GM10266 (cell line): ENCODE measurements around the gene MYO1H.

Experiments used
- DNase-seq: peaks from one replicate; pipeline ENCODE4 v3.0.0; 2012; ENCODE audit errors: extremely low spot score
- CTCF ChIP-seq: IDR thresholded peaks from 2 replicates; pipeline ENCODE4 v1.5.1; 2012; ENCODE audit warnings: mild to moderate bottlenecking, low read depth; ENCODE audit not compliant: control insufficient read depth, insufficient read depth; ENCODE audit errors: missing control alignments

The MYO1H gene

GRCh38 chr12:109445191-109445609 lies 97.5 kb downstream of the MYO1H start:
- no peak for TF ChIP-seq CTCF
- DNase-seq: no peak

- TF ChIP-seq CTCF: no peak
- DNase-seq: no peak
Observed at GRCh38 chr12:109446869-109447268, 99.2 kb downstream of the MYO1H start.

DNA sequence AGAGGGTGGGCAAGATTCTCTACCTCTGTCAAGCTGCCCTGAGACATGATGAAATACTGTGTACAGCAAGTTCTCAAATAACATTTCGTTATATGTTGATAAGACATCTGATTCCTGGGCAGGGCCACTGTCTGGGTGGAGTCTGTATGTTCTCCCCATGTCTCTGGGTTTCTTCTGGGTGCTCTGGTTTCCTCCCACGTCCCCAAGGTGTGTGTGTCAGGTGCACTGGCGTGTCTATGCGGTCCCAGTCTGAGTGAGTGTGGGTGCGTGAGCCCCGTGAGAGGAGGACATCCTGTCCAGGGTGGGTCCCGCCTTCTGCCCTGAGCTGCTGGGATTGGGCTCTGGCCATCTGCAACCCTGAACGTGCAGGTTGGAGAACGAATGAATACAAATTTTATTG lies 99.8 kb downstream of the MYO1H start:
- TF ChIP-seq CTCF: no peak
- DNase-seq: no peak

GRCh38 chr12:109448272-109448671 lies 100.6 kb downstream of the MYO1H start:
- no peak for DNase-seq
- no peak for TF ChIP-seq CTCF

DNA sequence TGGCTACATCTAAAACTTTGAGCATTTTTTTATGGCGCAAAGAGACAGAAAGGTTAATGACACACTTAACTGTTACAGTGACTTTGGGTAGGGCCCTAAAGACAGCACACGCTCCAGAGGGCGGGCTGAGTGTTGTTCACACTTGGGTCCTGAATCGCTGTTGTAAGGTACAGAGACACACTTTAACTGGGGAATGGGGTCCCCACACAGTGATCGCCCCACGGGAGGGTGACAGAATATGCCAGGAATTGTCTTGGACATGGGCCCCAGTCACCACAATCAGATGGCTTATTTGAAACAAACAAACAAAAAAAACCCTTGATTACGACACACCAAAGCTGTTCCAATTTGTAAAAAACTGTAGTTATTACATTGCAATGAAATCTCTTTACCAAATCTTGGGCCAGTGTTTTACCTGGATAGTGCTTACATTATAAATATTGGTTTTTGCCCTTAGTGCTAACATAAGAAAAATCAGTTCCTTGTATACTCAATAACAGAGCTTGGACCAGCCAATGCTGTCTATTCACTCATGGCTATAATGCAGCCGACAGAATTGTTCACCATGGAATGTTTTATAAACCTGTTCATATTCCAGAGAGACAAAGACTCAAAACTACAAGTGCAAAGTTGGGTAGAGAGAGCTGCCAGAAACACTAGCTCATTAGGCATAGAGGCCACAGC lies 101.1 kb downstream of the MYO1H start:
- no peak for DNase-seq
- no peak for TF ChIP-seq CTCF

GRCh38 chr12:109449845-109450532 lies 102.3 kb downstream of the MYO1H start:
- TF ChIP-seq CTCF: no peak
- DNase-seq: no peak

DNA sequence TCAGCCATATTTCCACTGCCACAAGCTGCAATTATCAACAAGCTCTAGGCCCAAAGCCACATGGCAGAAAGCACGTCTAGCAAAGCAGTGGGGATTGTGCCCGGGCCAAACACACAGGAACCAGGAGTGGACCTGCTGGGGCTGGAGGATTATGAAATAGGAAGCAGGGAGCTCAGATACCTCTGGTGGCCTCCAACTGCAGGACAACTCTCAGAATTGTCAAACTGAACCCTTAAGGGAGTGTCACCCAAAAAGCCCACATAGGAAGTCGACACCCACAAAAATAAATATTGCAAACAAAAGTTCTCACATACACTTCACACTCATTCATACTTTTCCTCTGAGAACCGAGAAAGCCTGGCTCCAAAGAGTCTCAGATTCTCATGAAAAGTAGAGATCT lies 103.3 kb downstream of the MYO1H start:
- TF ChIP-seq CTCF: no peak
- DNase-seq: no peak
